ENCODE measurements around the gene ATP12A.

The ATP12A gene

DNA sequence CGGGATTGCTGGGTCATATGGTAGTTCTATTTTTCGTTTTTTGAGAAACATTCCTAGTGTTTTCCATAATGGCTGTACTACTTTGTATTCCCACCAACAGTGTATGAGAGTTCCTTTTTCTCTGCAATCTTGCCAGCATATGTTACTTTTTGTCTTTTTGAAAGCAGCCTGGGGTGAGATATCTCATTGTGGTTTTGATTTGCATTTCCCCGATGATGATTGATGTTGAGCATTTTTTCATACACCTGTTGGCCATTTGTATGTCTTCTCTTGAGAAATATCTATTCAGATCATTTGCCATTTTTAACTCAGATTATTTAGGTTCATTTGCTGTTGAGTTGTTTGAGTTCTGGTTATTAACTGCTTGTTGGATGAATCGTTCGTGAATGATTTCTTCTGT is 18.5 kb upstream of the ATP12A start:
- in situ Hi-C loops (cut with MboI; ENCODE audit: low sequenced_read_pairs, unreplicated experiment) = no loop called here
- DNase-seq (ENCODE audit: low spot score) = no peak
- TF ChIP-seq, protein P1, sequence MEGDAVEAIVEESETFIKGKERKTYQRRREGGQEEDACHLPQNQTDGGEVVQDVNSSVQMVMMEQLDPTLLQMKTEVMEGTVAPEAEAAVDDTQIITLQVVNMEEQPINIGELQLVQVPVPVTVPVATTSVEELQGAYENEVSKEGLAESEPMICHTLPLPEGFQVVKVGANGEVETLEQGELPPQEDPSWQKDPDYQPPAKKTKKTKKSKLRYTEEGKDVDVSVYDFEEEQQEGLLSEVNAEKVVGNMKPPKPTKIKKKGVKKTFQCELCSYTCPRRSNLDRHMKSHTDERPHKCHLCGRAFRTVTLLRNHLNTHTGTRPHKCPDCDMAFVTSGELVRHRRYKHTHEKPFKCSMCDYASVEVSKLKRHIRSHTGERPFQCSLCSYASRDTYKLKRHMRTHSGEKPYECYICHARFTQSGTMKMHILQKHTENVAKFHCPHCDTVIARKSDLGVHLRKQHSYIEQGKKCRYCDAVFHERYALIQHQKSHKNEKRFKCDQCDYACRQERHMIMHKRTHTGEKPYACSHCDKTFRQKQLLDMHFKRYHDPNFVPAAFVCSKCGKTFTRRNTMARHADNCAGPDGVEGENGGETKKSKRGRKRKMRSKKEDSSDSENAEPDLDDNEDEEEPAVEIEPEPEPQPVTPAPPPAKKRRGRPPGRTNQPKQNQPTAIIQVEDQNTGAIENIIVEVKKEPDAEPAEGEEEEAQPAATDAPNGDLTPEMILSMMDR (IDR thresholded peaks at IDR 0.05; ENCODE audit: borderline replicate concordance, control extremely low read depth, extremely low read depth, insufficient read depth, missing control alignments) = no peak

DNA sequence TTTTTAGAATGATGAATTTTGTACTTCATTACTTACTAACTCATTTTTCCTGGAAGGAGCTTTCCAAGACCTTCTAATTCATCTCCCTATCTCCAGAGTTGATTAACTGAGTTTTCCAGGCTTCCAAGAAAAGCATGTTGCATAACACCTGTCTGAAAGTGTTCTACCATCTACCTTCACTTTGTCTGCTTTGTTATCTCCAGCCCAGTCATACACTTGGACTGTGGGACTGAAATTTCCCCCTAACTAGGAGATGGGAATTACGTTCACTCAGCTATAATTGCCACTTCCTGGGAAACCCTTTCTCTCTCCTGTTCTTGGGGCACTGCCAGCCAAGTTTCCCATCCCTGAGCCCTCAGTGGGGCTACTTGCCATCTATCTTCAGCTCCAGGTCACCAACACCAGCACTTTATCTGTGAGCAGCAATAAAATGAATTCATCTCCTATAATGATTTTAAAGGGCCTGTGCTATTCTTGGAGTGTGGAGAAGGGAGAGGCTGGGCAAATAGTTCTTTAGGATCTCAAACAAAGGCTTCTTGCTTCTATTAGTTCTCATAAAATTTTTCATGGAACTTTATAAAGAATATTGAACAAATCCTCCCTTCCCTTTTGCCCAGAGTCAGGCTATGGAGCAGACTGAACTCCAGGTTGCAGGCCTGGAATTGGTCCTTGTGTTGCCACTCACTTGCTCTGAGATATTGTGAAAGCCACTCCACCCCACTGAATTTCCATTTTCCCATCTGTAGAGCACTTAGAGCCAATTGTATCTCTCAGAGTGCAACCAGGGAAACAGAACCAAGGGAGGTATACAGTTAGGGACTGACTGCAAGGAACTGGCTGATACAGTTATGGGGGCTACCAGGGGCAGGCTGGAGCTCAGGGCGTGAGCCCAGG is 17.8 kb upstream of the ATP12A start:
- DNase-seq (ENCODE audit: low spot score) = no peak
- in situ Hi-C loops (cut with MboI; ENCODE audit: low sequenced_read_pairs, unreplicated experiment) = no loop called here
- TF ChIP-seq, protein P1 (IDR thresholded peaks at IDR 0.05; ENCODE audit: borderline replicate concordance, control extremely low read depth, extremely low read depth, insufficient read depth, missing control alignments) = no peak

DNA sequence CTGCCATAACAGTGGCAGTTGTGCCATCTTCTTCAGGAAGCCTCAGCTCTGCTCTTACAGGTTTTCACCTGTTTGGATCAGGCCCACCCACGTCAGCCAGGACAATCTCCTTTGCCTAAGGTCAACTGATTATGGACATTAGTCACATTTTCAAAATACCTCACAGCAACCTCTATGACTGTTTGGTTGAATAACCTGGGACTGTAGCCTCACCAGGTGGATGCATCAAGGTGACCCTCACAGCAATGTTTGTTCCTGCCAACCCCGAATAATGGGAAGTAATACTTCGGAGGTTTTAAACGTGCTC is 17.2 kb upstream of the ATP12A start:
- in situ Hi-C loops (cut with MboI; ENCODE audit: low sequenced_read_pairs, unreplicated experiment) = no loop called here
- DNase-seq (ENCODE audit: low spot score) = no peak
- TF ChIP-seq, protein P1 (IDR thresholded peaks at IDR 0.05; ENCODE audit: borderline replicate concordance, control extremely low read depth, extremely low read depth, insufficient read depth, missing control alignments) = no peak

DNA sequence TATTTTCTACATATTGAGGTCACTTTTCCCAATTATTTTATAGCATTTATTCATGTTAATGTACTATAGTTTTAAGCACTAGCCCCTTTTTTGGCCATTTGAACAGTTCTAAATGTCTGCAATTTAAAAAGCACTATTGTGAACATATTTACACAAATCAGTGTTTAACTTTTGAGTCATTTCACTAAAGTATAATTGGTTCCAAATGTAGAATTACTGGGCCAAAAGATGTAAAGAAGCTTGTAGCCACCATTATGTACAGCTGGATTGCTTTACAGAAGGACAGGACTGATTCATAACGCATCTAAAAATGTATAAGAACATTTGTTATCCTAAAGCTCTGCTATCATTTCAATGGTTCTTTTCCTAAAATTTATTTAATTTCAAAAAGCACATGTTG is 16.6 kb upstream of the ATP12A start:
- TF ChIP-seq, protein P1 (IDR thresholded peaks at IDR 0.05; ENCODE audit: borderline replicate concordance, control extremely low read depth, extremely low read depth, insufficient read depth, missing control alignments) = no peak
- DNase-seq (ENCODE audit: low spot score) = no peak
- in situ Hi-C loops (cut with MboI; ENCODE audit: low sequenced_read_pairs, unreplicated experiment) = no loop called here

DNA sequence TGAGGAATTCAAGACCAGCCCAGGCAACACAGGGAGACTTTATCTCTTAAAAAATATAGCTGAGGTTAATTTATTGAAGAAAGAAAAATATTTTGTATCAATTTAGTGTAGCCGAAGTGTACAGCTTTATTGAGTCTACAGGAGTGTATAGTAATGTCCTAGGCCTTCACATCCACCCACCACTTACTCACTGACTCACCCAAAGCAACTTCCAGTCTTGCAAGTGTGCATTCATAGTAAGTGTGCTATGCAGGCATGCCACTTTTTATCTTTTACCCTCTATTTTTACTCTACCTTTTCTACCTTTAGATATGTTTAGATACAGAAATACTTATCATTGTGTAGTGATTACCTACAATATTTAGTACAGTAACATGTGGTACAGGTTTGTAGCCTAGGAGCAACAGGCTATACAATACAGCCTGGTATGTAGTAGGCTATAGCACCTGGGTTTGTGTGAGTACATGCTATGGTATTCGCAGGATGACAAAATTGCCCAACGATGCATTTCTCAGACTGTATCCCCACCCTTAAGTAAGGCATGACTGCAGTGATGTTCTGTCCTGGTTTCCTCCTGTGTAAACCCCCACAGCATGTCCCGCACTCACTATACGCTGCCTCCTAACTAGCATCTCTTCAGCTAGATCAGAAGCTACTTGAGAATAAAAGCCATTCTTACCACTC is 15.3 kb upstream of the ATP12A start:
- TF ChIP-seq, protein P1 (IDR thresholded peaks at IDR 0.05; ENCODE audit: borderline replicate concordance, control extremely low read depth, extremely low read depth, insufficient read depth, missing control alignments) = no peak
- in situ Hi-C loops (cut with MboI; ENCODE audit: low sequenced_read_pairs, unreplicated experiment) = no loop called here
- DNase-seq (ENCODE audit: low spot score) = no peak

DNA sequence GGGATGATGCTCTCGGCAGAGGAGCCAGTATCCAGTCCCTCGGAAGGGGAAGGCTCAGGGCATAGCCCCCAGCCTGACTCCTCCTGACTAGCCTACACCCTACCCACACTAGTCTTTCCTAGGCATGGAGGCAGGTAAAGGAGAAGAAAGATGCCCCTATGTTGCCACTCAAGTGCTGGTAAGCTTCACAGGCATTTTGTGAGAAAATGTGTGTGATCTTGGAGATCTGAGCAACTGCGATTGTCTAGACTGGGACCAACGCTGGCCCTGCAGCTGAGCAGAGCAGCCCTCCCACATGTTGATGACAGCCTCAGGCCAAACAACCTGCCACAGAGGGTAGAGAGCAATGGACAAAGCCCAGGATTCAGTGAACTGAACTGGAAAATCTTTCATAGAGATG is 11.7 kb upstream of the ATP12A start:
- in situ Hi-C loops (cut with MboI; ENCODE audit: low sequenced_read_pairs, unreplicated experiment) = no loop called here
- TF ChIP-seq, protein P1 (IDR thresholded peaks at IDR 0.05; ENCODE audit: borderline replicate concordance, control extremely low read depth, extremely low read depth, insufficient read depth, missing control alignments) = no peak
- no peak for DNase-seq (ENCODE audit: low spot score)

All from GM13976 (cell line).